HTERT RPE-1 (cell line): Measurements from ENCODE around the gene SLC9B2.

Experiments used
- in situ Hi-C: fragments of 300-500 bp; cut with MboI; formaldehyde crosslinking; loops from 4 replicates; pipeline ENCODE4 v1.14.3; 2020; ENCODE audit warnings: low sequenced_read_pairs

SLC9B2 gene

DNA sequence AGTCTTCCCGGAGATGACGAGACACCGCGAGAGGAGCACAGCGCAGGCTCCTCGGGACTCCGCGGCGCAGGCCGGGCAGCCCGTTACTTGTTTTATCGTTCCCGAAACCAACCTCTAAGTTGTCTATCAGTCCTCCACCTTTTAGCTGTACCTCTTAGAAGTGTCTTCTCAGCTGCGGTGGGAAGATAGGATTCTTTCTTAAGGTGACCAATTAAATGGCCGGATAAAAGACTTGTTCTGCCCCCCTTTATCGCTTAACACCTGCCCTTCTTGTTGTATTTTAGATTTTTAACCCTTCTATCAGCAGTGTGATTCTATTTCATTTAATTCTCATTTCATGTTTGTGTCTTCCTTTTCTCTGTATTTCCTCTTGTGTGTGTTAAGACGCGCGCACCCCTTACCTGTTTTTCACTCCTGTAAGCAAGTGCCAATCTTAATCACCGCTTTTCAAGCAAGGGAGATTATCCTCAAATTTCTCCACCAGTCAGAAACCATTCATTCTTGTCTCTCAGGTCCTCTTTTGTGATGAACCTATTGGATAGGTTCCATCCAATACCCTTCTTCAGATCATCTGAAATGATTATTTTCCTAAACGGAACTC, at the start of gene SLC9B2:
TSS of gene SLC9B2 (minus strand) at position 15 of the 601 bp plus-strand sequence. CDS start 9,211 bp downstream, outside the sequence.
- in situ Hi-C loops = no loop called here

- in situ Hi-C loops = no loop called here
Measured at GRCh38 chr4:103126126-103126525, 49.6 kb upstream of the SLC9B2 start.

DNA sequence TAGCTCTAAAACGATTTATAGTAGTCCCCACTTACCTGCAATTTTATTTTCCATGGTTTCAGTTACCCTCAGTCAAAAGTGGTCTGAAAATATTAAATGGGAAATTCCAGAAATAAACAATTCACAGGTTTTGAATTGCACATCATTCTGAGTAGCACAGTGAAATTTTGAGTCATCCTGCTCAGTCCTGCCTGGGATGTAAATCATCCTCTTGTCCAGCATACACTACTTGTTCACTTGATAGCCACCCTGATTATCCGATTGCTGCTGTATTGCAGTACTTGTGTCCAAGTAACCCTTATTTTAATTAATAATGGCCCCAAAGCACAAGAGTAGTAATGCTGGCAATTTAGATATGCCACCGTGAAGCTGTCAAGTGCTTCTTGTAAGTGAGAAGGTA, 46.6 kb upstream of the SLC9B2 start:
- in situ Hi-C loops = no loop called here

GRCh38 chr4:103118166-103118565, 41.6 kb upstream of the SLC9B2 start:
- in situ Hi-C loops = no loop called here

DNA sequence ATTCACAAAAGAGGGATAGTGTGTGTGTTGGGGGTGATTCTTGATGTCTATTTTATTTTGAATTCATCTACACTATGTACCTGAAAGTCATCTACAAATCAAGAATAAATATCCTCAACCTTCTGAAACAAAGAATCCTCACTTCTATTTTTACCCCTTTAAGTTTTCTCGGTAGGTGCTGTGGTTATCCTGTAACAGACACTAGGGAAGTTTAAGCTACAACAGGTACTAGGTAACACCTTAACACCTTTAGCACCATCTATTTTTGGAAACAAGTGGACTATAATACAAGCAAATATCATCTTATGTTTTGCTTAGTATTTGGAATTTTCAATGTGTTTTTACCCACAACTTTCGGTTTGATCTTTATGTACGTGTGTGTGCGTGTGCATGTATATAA, 35.0 kb upstream of the SLC9B2 start:
- in situ Hi-C loops = no loop called here

- in situ Hi-C loops = no loop called here
Measured at GRCh38 chr4:103108542-103108941, 32.0 kb upstream of the SLC9B2 start.

- in situ Hi-C loops = no loop called here
Measured at GRCh38 chr4:103105558-103106356, 29.2 kb upstream of the SLC9B2 start.

DNA sequence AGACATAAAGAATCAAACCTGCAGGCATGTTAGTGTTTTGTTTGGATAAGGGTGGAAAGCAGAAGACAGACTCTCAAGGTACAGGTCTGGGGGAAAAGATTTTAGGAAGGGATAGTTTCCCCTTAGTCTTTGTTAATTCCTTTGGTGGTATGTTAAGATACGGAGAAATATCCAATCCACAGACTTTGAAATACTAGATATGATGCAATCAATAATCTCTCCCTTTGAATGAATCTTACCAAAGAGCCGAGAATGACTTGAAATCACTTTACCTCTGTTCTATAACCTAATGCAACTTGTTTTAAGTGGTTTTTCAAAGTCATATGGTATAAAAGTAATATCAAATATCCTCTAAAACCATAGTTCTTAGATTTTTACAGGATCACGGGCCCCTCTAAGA, 28.3 kb upstream of the SLC9B2 start:
- in situ Hi-C loops = no loop called here

GRCh38 chr4:103100691-103101090, 24.1 kb upstream of the SLC9B2 start:
- in situ Hi-C loops = no loop called here

DNA sequence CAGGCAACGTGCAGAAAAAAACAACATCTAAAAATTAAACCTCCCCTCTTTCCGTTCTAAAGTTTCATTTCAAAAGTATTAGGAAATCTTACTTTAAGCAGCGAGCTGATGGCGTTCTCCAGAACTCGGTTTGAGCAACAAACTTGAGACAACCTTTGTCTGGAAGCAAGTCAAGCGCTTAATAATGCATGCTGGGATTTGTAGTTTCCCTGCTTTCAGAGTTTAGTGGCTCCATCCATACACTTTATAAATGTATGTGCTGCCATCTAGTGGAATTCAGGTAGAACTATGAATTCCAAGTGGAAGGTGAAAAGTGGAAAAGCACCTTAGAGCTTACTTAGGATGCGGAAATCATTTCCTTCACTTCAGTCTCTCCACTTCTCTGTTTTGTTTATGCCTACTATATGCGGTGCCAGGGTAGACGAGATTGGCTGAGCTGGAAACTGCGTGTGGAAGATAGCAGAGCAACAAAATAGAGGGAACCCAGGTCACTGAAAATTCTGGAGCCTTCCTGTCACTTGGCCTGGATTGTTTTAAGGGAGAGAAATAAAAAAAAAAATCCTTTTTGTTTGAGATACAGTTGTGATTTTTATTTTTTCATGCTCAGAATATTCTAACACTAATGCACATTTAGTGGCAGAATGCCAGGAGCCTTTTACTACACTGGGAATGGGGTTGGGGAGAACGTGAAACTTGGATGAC, 23.3 kb upstream of the SLC9B2 start, which contains the start of gene BDH2:
TSS of gene BDH2 (minus strand) at position 144 of the 702 bp plus-strand sequence. CDS start 3,580 bp downstream, outside the sequence.
- in situ Hi-C loops = no loop called here

DNA sequence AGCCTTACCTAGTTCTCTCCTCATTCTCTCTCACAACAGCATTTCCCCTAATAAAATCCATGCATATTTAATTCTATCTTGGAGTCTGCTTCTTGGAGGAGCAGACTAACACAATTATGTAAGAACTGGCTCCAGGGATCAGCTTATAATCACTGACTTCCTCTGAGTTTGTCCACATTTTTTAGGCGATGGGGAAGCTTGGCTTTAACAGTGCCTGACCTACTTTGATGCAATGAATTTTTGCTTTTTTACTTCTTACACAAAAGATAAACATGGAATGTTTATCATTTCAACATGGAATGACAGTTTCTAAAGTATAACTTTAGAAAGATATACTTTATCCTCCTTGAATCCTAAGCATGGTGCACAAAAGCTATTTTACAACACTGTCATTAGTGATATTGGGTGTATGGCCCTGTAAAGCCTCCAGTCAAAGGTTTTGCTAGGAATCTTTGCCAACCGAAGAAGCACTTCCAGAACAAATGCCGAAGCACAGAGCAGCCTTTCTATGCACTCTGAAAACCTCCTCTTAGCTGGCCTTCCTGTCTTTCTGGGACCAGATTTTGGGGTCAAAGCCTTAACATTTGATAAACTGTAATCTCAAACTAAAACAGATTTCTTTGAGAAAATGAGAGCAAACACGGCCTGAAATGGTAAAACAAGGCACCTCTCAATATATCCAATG, 22.3 kb upstream of the SLC9B2 start:
- in situ Hi-C loops = no loop called here

DNA sequence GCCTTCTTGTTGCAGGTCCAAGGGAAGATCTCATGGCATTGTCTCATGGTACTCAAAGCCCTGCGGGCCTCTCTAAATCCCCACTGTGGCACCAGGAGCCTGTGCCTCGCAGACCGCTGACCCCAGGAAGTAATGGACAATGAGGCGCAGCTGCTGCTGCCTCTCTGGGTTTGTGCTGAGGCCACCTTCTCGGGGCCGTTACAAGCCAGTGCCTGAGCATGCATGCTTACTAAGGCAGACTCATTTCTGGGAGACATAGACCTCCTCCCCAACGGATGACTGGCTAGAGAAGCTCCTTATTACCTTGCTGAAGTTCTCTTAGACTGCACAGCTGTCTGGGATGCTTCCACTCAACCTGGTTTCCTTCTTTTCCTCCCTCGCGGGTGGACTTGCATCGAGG, 21.8 kb upstream of the SLC9B2 start:
- in situ Hi-C loops = no loop called here

DNA sequence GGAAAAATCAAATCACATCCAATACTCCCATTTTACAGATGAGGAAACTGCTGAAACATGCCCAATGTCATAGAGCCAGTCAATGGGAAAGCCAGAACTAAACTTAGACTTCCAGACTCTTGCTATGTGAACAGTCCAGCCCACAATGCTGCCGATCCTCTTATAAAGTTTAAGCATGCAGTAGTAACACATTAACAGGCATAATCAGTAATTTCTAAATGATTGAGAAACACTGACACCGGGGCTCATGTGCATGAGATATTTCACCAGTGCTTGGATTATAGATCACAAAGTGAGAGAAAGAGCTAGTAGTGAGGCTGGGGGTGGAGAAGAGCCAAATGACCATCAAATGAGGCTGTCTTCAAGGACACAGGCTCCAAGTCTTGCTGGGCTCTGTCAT, 20.6 kb upstream of the SLC9B2 start:
- in situ Hi-C loops = no loop called here

- in situ Hi-C loops = no loop called here
Measured at GRCh38 chr4:103095080-103095479, 18.5 kb upstream of the SLC9B2 start.

GRCh38 chr4:103092245-103092644, 15.7 kb upstream of the SLC9B2 start:
- in situ Hi-C loops = no loop called here

DNA sequence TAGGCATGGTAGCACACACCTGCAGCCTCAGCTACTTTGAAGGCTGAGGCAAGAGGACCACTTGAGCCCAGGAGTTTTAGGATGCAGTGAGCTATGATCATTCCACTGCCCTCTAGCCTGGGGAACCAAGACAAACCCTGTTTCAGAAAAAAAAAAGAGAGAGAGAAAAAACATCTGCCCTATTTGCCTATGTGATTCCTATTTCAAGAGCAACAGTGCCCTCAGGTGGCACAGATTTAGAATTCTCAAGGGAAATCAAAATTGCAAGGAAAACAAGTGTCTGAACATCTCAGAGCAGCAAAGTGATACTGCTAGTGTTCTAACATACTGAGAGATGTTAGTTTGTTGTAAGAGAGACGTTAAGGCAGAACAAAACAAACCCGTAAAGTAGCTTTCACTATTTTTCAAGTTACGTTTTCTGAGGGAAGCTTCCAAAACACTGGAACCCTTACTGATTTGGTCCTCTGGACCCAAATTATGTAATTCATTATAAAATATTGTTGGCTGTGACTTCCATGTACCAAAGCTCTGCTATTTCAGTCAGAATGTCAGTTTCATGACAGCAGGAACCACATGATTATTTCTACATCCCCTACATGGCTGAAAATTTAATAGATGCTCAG, 15.2 kb upstream of the SLC9B2 start:
- in situ Hi-C loops = no loop called here

DNA sequence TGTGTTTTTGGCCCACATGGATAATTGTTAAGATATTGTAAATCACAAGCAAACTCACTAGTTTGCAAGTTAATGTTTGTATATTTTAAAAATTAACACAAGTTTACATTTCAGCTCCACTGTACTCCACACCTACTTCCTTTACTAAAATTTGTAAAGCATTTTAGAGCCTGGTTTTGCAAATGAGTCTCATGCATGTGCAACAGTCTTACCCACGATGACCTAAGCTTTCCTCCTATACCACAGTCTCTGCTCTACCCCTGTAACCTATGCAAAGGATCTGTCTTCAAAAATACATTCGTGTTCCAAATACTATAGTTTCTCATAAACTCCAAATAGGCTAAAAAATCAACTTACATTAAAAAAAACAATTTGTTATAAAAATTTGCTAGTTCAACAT, 12.9 kb upstream of the SLC9B2 start:
- in situ Hi-C loops = no loop called here

DNA sequence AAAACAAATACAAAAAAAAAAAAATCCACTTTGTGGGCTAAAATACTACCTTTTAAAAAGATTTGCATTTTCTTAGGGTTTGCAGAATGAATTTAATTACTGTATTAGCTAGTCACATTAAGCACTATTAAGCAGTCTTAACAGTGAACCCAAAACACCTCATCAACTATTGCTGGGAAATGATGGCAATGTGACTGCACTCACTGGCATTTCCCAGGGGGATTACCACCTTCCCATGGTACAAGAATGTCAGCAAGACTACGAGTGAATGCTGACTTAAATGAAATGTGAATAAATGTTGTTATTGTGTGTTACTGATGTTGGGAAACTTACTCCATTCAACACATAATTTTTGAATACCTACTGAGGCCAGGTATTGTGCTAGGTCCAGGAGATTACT, 10.0 kb upstream of the SLC9B2 start:
- in situ Hi-C loops = no loop called here

- in situ Hi-C loops = no loop called here
Measured at GRCh38 chr4:103085555-103086196, 9.1 kb upstream of the SLC9B2 start.

DNA sequence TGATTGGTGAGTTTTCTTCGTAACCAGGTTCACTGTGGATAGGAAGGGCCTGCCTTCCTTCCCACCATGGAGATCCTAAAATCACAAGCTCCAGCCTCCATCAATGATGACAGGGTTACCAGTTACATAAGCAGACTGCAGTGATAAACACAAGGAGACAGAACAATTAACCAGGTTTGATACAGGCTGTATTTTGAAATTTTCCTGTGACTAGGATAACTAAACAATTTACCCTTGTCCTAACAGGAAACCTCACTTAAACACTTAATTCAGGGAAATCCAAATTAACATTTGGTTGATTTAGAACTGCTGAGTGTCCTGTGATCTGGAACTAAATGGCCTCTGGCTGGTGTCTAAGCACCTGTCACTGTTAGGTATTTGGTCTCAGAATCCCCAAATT, 3.1 kb upstream of the SLC9B2 start:
- in situ Hi-C loops = no loop called here
